CD4-positive, alpha-beta memory T cell (primary cell): Measurements from ENCODE around the gene IGSF9B. TPM values are rescaled to one million over a fixed set of nuclear protein-coding genes. Genes with fewer than 3 reads are reported as not detected.

ENCODE experiments used
- CTCF ChIA-PET: fragments of 350-600 bp; sonication (Branson Sonifier 250); formaldehyde crosslinking; loops from one replicate; lab custom pipeline; 2021; ENCODE audit warnings: inconsistent platforms; ENCODE audit not compliant: partially characterized antibody; lab: Charles Lee
- POLR2A ChIA-PET: fragments of 350-600 bp; sonication (Branson Sonifier 250); formaldehyde crosslinking; loops from one replicate; lab custom pipeline; 2021; ENCODE audit not compliant: partially characterized antibody; lab: Charles Lee
- DNase-seq, 5 donors: peaks; one replicate each; pipeline versions ENCODE4 v3.0.0 to v3.0.0-alpha.2; 2020 to 2022; ENCODE audit warnings: mixed read lengths in 1 of 5
- H3K27ac ChIP-seq: one replicate; pipeline ENCODE4 v1.7.0; 2013; ENCODE audit warnings: low read depth, low read length
- H3K27me3 ChIP-seq: 2 replicates; pipeline ENCODE4 v1.7.0; 2013; ENCODE audit warnings: mild to moderate bottlenecking, low read length, moderate library complexity; ENCODE audit not compliant: insufficient read depth
- H3K36me3 ChIP-seq: 2 replicates; pipeline ENCODE4 v1.7.0; 2013; ENCODE audit warnings: mild to moderate bottlenecking, low read length, moderate library complexity; ENCODE audit not compliant: insufficient read depth
- H3K4me1 ChIP-seq: 2 replicates; pipeline ENCODE4 v1.7.0; 2013; ENCODE audit warnings: mild to moderate bottlenecking, low read length, moderate library complexity; ENCODE audit not compliant: insufficient read depth
- H3K4me3 ChIP-seq, 2 donors: one replicate each; pipeline ENCODE4 v1.7.0; 2013; ENCODE audit warnings: low read length in 2 of 2, mild to moderate bottlenecking in 1 of 2
- H3K9me3 ChIP-seq, 2 donors: one replicate each; pipeline ENCODE4 v1.7.0; 2013; ENCODE audit warnings: low read length in 2 of 2, control low read depth in 1 of 2; ENCODE audit not compliant: control insufficient read depth in 1 of 2
- H3K27ac Mint-ChIP-seq, 7 donors: one replicate each; pipeline ENCODE4 v1.8.0; 2020 to 2021; ENCODE audit warnings: mixed read lengths in 7 of 7, mild to moderate bottlenecking in 6 of 7, inconsistent platforms in 3 of 7, moderate library complexity in 3 of 7
- H3K27me3 Mint-ChIP-seq, 2 donors: one replicate each; pipeline ENCODE4 v1.8.0; 2020 to 2021; ENCODE audit warnings: mixed read lengths in 2 of 2
- H3K36me3 Mint-ChIP-seq, 2 donors: one replicate each; pipeline ENCODE4 v1.8.0; 2020 to 2021; ENCODE audit warnings: mixed read lengths in 2 of 2, inconsistent platforms in 1 of 2, mild to moderate bottlenecking in 1 of 2
- H3K4me1 Mint-ChIP-seq, 4 donors: one replicate each; pipeline ENCODE4 v1.8.0; 2020 to 2021; ENCODE audit warnings: mixed read lengths in 4 of 4, mild to moderate bottlenecking in 1 of 4
- H3K4me3 Mint-ChIP-seq, 8 donors: one replicate each; pipeline ENCODE4 v1.8.0; 2020 to 2021; ENCODE audit warnings: mixed read lengths in 8 of 8, mild to moderate bottlenecking in 7 of 8, moderate library complexity in 6 of 8, inconsistent platforms in 3 of 8
- H3K9me3 Mint-ChIP-seq, 8 donors: one replicate each; pipeline ENCODE4 v1.8.0; 2020 to 2021; ENCODE audit warnings: mixed read lengths in 8 of 8, mild to moderate bottlenecking in 5 of 8, inconsistent platforms in 3 of 8, moderate library complexity in 1 of 8
- intact Hi-C: fragments of 100-400 bp; cut with micrococcal nuclease; formaldehyde crosslinking; loops from one replicate; pipeline ENCODE4 v1.15.1; 2023
- polyA plus RNA-seq, 2 donors: library from polyadenylated mRNA; unstranded; fragments of 300-500 nt; fragmentation: Illumina TruSeq; gene quantifications; one replicate each; pipeline ENCODE4 v1.2.3, GENCODE V29; 2021
- total RNA-seq, 2 experiments: library from RNA; stranded (reverse); gene quantifications; one replicate each; pipeline ENCODE4 v1.2.3, GENCODE V29; 2021

The IGSF9B gene
- total and polyA plus RNA-seq, 4 experiments from 2014 or later = 0.59 to 38.6 (median 19.3) TPM

DNA sequence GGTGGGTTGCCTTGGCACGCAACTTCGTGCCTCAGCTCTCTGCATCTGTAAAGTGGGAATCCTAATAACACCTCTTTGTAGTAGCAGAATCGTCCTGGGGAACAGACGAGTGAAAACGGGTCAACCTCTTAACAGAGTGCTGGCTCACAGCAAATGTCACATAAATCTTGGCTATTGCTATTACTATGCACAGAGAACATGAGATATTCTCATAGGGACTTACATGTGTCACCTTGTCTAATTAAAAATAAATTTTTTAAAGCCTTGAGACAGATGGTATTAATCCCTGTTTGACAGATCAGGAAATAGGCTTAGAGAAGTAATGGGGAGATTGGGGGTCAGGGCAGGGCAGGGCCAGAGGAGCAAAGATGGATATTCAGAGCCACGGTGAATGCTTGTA is 44.3 kb upstream of the IGSF9B start:
- H3K9me3 Mint-ChIP-seq = no peaks in the 10 kb centered on the region
- Histone ChIP-seq H3K4me3 (no peak overlapping the region), H3K4me1 (no peaks in the 10 kb centered on the region), H3K9me3 (no peaks in the 10 kb centered on the region), H3K27ac (no peak overlapping the region), H3K27me3 (no peaks in the 10 kb centered on the region), H3K36me3 (no peaks in the 10 kb centered on the region)
- ChIA-PET CTCF (no interaction called here), POLR2A (no interaction called here)
- no peak overlapping the region for H3K4me3 Mint-ChIP-seq
- H3K27me3 Mint-ChIP-seq = peaks cover 0 to 7% of the 10 kb centered on the region in 2 donors
- H3K4me1 Mint-ChIP-seq = no peaks in the 10 kb centered on the region
- intact Hi-C loops = no loop called here
- no peaks in the 10 kb centered on the region for H3K36me3 Mint-ChIP-seq
- no peak overlapping the region for H3K27ac Mint-ChIP-seq
- no peak for DNase-seq

DNA sequence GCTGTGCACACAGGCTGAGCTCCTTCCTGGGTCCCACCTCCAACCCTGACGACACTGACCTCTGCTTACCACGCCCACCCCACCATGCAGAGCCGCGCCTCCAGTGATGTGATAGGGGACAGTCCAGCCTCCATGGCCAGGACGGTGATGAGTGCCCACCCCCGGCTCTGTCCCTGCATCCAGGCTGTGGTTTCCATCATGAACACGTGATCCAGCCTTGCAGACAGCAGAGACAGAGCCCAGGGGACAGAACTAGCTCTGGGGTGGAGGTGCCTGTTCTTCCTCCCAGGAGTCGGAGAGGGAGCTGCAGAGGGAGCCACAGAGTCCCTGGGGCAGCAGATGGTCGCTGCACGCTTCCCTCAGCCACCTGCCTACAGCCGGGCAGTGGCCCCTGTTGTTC is 42.6 kb upstream of the IGSF9B start:
- Histone ChIP-seq H3K27ac (no peak overlapping the region), H3K9me3 (no peaks in the 10 kb centered on the region), H3K4me3 (no peak overlapping the region), H3K36me3 (no peaks in the 10 kb centered on the region), H3K27me3 (no peaks in the 10 kb centered on the region), H3K4me1 (no peaks in the 10 kb centered on the region)
- no peak for DNase-seq
- Mint-ChIP-seq H3K36me3 (no peaks in the 10 kb centered on the region), H3K27me3 (peaks cover 0 to 4% of the 10 kb centered on the region in 2 donors), H3K9me3 (no peaks in the 10 kb centered on the region), H3K27ac (no peak overlapping the region), H3K4me1 (peaks cover 3 to 8% (median 5%) of the 10 kb centered on the region in 4 donors), H3K4me3 (no peak overlapping the region)
- intact Hi-C loops = no loop called here
- ChIA-PET CTCF (no interaction called here), POLR2A (no interaction called here)

DNA sequence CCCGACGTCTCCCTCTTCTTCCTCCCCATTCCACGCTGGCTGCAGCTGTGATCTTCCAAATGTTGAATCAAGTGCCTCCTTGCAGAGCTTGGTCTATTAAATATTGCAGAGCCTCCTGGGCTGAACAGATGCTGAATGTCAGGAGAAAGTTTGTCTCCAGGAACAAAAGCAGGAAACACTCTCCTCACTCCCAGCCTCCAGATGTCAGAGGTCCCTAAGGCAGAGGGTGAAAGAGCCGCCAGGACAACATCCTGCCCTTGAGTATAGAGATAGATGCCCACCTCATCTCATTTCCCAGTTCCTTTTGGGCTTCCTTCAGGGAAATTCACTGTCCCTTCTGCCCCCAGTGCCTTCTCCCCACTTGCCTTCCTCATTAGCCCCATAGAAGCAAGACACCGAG is 40.8 kb upstream of the IGSF9B start:
- H3K4me3 Mint-ChIP-seq = no peak overlapping the region
- no peak for DNase-seq
- ChIA-PET POLR2A (no interaction called here), CTCF (no interaction called here)
- no peaks in the 10 kb centered on the region for H3K36me3 Mint-ChIP-seq
- H3K27me3 Mint-ChIP-seq = peaks cover 0 to 4% of the 10 kb centered on the region in 2 donors
- Histone ChIP-seq H3K4me1 (no peaks in the 10 kb centered on the region), H3K36me3 (no peaks in the 10 kb centered on the region), H3K27me3 (no peaks in the 10 kb centered on the region), H3K27ac (no peak overlapping the region), H3K9me3 (no peaks in the 10 kb centered on the region), H3K4me3 (no peak overlapping the region)
- peaks cover 3 to 8% (median 5%) of the 10 kb centered on the region in 4 donors for H3K4me1 Mint-ChIP-seq
- H3K9me3 Mint-ChIP-seq = no peaks in the 10 kb centered on the region
- no peak overlapping the region for H3K27ac Mint-ChIP-seq
- intact Hi-C loops = no loop called here

DNA sequence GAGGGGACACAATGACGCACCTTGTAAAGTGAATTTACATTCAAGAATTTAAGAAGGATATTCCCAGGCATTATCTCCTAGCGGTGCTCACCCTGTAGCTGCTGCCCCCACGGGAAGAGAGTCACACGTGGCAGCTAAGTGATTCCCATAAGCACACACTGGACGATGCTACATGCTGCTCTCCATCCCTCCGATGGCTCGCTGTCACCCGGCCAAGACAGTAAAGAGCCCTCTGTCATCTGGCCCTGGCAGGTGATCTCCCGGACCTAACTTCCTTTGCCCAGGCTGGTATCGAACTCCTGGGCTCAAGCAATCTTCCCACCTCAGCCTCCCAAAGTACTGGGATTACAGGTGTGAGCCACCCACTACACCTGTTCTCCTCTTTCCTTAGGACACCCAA is 39.9 kb upstream of the IGSF9B start:
- Histone ChIP-seq H3K9me3 (no peaks in the 10 kb centered on the region), H3K4me3 (no peak overlapping the region), H3K27ac (no peak overlapping the region), H3K27me3 (no peaks in the 10 kb centered on the region), H3K36me3 (no peaks in the 10 kb centered on the region), H3K4me1 (no peaks in the 10 kb centered on the region)
- no peak for DNase-seq
- H3K27ac Mint-ChIP-seq = no peak overlapping the region
- no peaks in the 10 kb centered on the region for H3K36me3 Mint-ChIP-seq
- H3K4me1 Mint-ChIP-seq = peaks cover 3 to 8% (median 5%) of the 10 kb centered on the region in 4 donors
- no peak overlapping the region for H3K4me3 Mint-ChIP-seq
- intact Hi-C loops = no loop called here
- ChIA-PET CTCF (no interaction called here), POLR2A (no interaction called here)
- H3K9me3 Mint-ChIP-seq = no peaks in the 10 kb centered on the region
- H3K27me3 Mint-ChIP-seq = peaks cover 0 to 2% of the 10 kb centered on the region in 2 donors

DNA sequence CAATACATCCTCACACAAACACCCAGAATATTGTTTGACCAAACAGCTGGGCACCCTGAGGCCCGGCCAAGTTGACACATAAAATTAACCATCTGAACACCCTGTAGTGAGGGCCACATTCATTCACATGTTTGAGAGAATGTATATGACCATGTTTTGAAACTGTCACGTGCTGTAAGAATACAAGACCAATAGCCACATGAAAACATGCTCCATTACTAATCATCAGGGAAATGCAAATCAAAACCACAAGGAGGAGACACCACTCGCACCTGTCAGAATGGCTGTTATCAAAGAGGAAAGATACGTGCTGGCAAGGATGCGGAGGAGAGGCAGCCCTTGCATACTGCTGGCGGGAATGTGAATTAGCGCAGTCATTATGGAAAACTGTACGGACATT is 38.3 kb upstream of the IGSF9B start:
- Mint-ChIP-seq H3K4me1 (peaks cover 3 to 8% (median 6%) of the 10 kb centered on the region in 4 donors), H3K4me3 (no peak overlapping the region), H3K9me3 (no peaks in the 10 kb centered on the region), H3K27ac (no peak overlapping the region), H3K27me3 (peaks cover 0 to 3% of the 10 kb centered on the region in 2 donors), H3K36me3 (no peaks in the 10 kb centered on the region)
- intact Hi-C loops = no loop called here
- ChIA-PET POLR2A (interaction anchor here (1.1 kb wide), 1 partner anchor 36 kb away, joined by 3 read pairs; no protein-coding TSS in a partner anchor), CTCF (no interaction called here)
- Histone ChIP-seq H3K36me3 (no peaks in the 10 kb centered on the region), H3K27ac (no peak overlapping the region), H3K4me3 (no peak overlapping the region), H3K27me3 (no peaks in the 10 kb centered on the region), H3K4me1 (no peaks in the 10 kb centered on the region), H3K9me3 (no peaks in the 10 kb centered on the region)
- DNase-seq = no peak

DNA sequence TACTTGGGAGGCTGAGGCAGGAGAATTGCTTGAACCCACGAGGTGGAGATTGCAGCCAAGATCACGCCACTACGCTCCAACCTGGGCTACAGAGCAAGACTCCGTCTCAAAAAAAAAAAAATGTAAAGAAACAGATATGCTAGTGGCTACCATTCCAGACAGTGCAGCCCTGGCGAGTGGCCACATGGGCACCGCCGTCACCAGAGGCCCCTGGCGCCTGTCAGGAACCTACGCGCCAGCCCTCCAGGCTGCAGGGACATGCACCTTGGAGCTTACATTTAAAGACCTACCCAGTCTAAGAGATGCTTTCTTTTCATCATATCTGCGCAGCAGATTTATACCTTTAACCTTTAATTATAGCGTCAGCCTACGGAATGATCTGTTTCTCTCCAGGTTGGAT is 37.2 kb upstream of the IGSF9B start:
- Histone ChIP-seq H3K27ac (no peak overlapping the region), H3K27me3 (no peaks in the 10 kb centered on the region), H3K4me3 (no peak overlapping the region), H3K9me3 (no peaks in the 10 kb centered on the region), H3K36me3 (no peaks in the 10 kb centered on the region), H3K4me1 (no peaks in the 10 kb centered on the region)
- no peaks in the 10 kb centered on the region for H3K9me3 Mint-ChIP-seq
- POLR2A ChIA-PET = interaction anchor here (1.1 kb wide), 1 partner anchor 35 kb away, joined by 3 read pairs; no protein-coding TSS in a partner anchor
- no peak overlapping the region for H3K27ac Mint-ChIP-seq
- CTCF ChIA-PET = no interaction called here
- no peaks in the 10 kb centered on the region for H3K36me3 Mint-ChIP-seq
- H3K4me3 Mint-ChIP-seq = no peak overlapping the region
- H3K4me1 Mint-ChIP-seq = peaks cover 3 to 8% (median 6%) of the 10 kb centered on the region in 4 donors
- no peak for DNase-seq
- intact Hi-C loops = no loop called here
- peaks cover 3% of the 10 kb centered on the region in 2 donors for H3K27me3 Mint-ChIP-seq

DNA sequence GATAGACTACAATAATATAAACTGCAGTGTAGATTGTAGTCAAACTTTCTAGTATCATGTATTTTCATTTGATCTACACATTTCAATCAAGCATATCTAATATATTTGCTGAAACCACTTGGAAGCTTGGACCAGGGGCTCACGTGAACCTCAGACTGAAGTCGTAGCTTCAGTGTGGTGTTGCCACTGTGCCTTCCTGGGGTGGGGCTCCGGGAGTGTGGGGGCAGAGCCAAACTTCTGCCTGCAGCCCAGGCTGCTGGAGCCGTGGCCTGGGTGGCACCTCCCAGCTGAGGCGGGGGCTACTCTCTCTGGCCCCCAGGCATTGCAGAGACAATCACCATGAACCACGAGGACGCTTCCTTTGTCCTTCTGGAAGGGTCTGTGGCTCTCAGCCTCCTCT is 36.3 kb upstream of the IGSF9B start:
- no peak overlapping the region for H3K27ac Mint-ChIP-seq
- no peaks in the 10 kb centered on the region for H3K9me3 Mint-ChIP-seq
- H3K36me3 Mint-ChIP-seq = no peaks in the 10 kb centered on the region
- no peaks in the 10 kb centered on the region for H3K27me3 ChIP-seq
- no peaks in the 10 kb centered on the region for H3K9me3 ChIP-seq
- H3K27me3 Mint-ChIP-seq = peaks cover 3% of the 10 kb centered on the region in 2 donors
- intact Hi-C loops = no loop called here
- no peaks in the 10 kb centered on the region for H3K4me1 ChIP-seq
- H3K27ac ChIP-seq = no peak overlapping the region
- H3K36me3 ChIP-seq = no peaks in the 10 kb centered on the region
- no peak overlapping the region for H3K4me3 Mint-ChIP-seq
- no peak for DNase-seq
- H3K4me3 ChIP-seq = no peak overlapping the region
- H3K4me1 Mint-ChIP-seq = peaks cover 3 to 8% (median 6%) of the 10 kb centered on the region in 4 donors
- ChIA-PET CTCF (no interaction called here), POLR2A (no interaction called here)

DNA sequence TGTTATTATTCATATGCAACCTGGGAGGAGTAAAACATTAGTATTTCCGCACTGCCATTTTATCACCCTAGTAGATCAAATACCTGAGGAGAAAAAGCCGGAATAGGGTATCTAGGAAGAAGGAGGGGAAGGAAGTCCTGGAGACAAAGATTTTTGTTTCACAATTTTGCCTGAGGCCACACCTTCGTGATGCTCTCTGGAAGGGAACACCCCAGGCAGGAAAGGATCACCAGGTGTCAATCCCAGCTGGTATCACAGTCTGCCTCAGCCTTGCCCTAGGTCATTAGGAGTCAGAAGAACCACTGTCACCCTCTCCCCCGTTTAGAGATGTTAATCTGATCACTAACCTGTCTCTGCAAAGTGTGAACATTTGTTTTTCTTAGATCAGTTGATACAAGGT is 35.4 kb upstream of the IGSF9B start:
- no peak for DNase-seq
- intact Hi-C loops = no loop called here
- peaks cover 3 to 8% (median 6%) of the 10 kb centered on the region in 4 donors for H3K4me1 Mint-ChIP-seq

More for the DNA sequence above, 35.4 kb upstream of the IGSF9B start:
- Mint-ChIP-seq H3K27me3 (peaks cover 3 to 5% of the 10 kb centered on the region in 2 donors), H3K36me3 (no peaks in the 10 kb centered on the region), H3K4me3 (no peak overlapping the region), H3K27ac (no peak overlapping the region), H3K9me3 (no peaks in the 10 kb centered on the region)
- no peak overlapping the region for H3K27ac ChIP-seq
- ChIA-PET POLR2A (no interaction called here), CTCF (no interaction called here)
- no peaks in the 10 kb centered on the region for H3K36me3 ChIP-seq
- H3K4me3 ChIP-seq = no peak overlapping the region
- H3K9me3 ChIP-seq = no peaks in the 10 kb centered on the region
- H3K4me1 ChIP-seq = no peaks in the 10 kb centered on the region
- H3K27me3 ChIP-seq = no peaks in the 10 kb centered on the region
